SJCRH30 (cell line): ENCODE data around the gene ADAMTSL1. TPM values are rescaled to one million over a fixed set of nuclear protein-coding genes. Genes with fewer than 3 reads are reported as not detected.

Experiments used
- DNase-seq, 2 experiments: peaks; one replicate each; pipeline ENCODE4 v3.0.0-alpha.2; 2015 to 2020
- H3K27ac ChIP-seq: fragments of 250-450 bp; sonication (Bioruptor Pico); 2 replicates; pipeline ENCODE4 v1.5.1; 2020; ENCODE audit warnings: mild to moderate bottlenecking, moderate library complexity
- H3K27me3 ChIP-seq: fragments of 250-450 bp; sonication (Bioruptor Pico); 2 replicates; pipeline ENCODE4 v1.5.1; 2020; ENCODE audit warnings: mild to moderate bottlenecking, moderate library complexity
- H3K36me3 ChIP-seq: fragments of 250-450 bp; sonication (Bioruptor Pico); 2 replicates; pipeline ENCODE4 v1.5.1; 2020; ENCODE audit warnings: mild to moderate bottlenecking, moderate library complexity
- H3K4me1 ChIP-seq: fragments of 250-450 bp; sonication (Bioruptor Pico); 2 replicates; pipeline ENCODE4 v1.5.1; 2020; ENCODE audit warnings: mild to moderate bottlenecking, moderate library complexity
- H3K4me3 ChIP-seq: fragments of 250-450 bp; sonication (Bioruptor Pico); 2 replicates; pipeline ENCODE4 v1.5.1; 2020; ENCODE audit warnings: mild to moderate bottlenecking, moderate library complexity
- H3K9me3 ChIP-seq: fragments of 250-450 bp; sonication (Bioruptor Pico); replicated peaks from 2 replicates; pipeline ENCODE4 v1.5.1; 2020; ENCODE audit warnings: mild to moderate bottlenecking, moderate library complexity
- total RNA-seq: library from RNA; depleted of rRNA; stranded (reverse); fragments of >200 nt; shearing (Covaris generic); gene quantifications from 2 replicates; pipeline ENCODE4 v1.2.3, GENCODE V29; 2014

The ADAMTSL1 gene
- total RNA-seq, 1 experiment from 2014 or later = 3.3 TPM

- DNase-seq = no peak
- Histone ChIP-seq H3K27ac (no peak overlapping the region), H3K4me3 (no peak overlapping the region), H3K4me1 (no peaks in the 10 kb centered on the region), H3K9me3 (no peaks in the 10 kb centered on the region), H3K27me3 (no peaks in the 10 kb centered on the region), H3K36me3 (no peaks in the 10 kb centered on the region; the same call in 1 of the 2 replicates)
These were observed 280.6 kb downstream of the ADAMTSL1 start for GRCh38 chr9:18754537-18754936.

- Histone ChIP-seq H3K9me3 (no peaks in the 10 kb centered on the region), H3K4me1 (no peaks in the 10 kb centered on the region), H3K4me3 (no peak overlapping the region), H3K36me3 (no peaks in the 10 kb centered on the region; the same call in 1 of the 2 replicates), H3K27ac (no peak overlapping the region), H3K27me3 (no peaks in the 10 kb centered on the region)
- DNase-seq = no peak
These were observed 281.3 kb downstream of the ADAMTSL1 start for GRCh38 chr9:18755263-18755662.

GRCh38 chr9:18756712-18757125, 282.8 kb downstream of the ADAMTSL1 start:
- H3K4me1 ChIP-seq = no peaks in the 10 kb centered on the region
- H3K27me3 ChIP-seq = no peaks in the 10 kb centered on the region
- no peak for DNase-seq
- H3K9me3 ChIP-seq = no peaks in the 10 kb centered on the region
- no peak overlapping the region for H3K27ac ChIP-seq
- H3K4me3 ChIP-seq = no peak overlapping the region
- H3K36me3 ChIP-seq = no peaks in the 10 kb centered on the region; the same call in 1 of the 2 replicates

- Histone ChIP-seq H3K27ac (no peak overlapping the region), H3K27me3 (no peaks in the 10 kb centered on the region), H3K9me3 (no peaks in the 10 kb centered on the region), H3K4me1 (no peaks in the 10 kb centered on the region), H3K36me3 (no peaks in the 10 kb centered on the region; the same call in 1 of the 2 replicates), H3K4me3 (no peak overlapping the region)
- no peak for DNase-seq
These were observed 285.9 kb downstream of the ADAMTSL1 start for GRCh38 chr9:18759827-18760226.

GRCh38 chr9:18761742-18762300, 287.9 kb downstream of the ADAMTSL1 start:
- Histone ChIP-seq H3K36me3 (no peaks in the 10 kb centered on the region), H3K4me3 (no peak overlapping the region), H3K27ac (no peak overlapping the region), H3K4me1 (no peaks in the 10 kb centered on the region), H3K9me3 (no peaks in the 10 kb centered on the region), H3K27me3 (no peaks in the 10 kb centered on the region)
- DNase-seq = no peak

GRCh38 chr9:18766989-18767550, 293.1 kb downstream of the ADAMTSL1 start:
- Histone ChIP-seq H3K4me1 (no peaks in the 10 kb centered on the region), H3K27me3 (no peaks in the 10 kb centered on the region), H3K36me3 (no peaks in the 10 kb centered on the region), H3K4me3 (no peak overlapping the region), H3K27ac (no peak overlapping the region), H3K9me3 (no peaks in the 10 kb centered on the region)
- DNase-seq = no peak

- Histone ChIP-seq H3K4me1 (no peaks in the 10 kb centered on the region), H3K4me3 (no peak overlapping the region), H3K27ac (no peak overlapping the region), H3K9me3 (no peaks in the 10 kb centered on the region), H3K27me3 (no peaks in the 10 kb centered on the region), H3K36me3 (no peaks in the 10 kb centered on the region)
- no peak for DNase-seq
These were observed 295.1 kb downstream of the ADAMTSL1 start for GRCh38 chr9:18768951-18769622.

GRCh38 chr9:18770131-18770908, 296.4 kb downstream of the ADAMTSL1 start:
- Histone ChIP-seq H3K27ac (no peak overlapping the region), H3K4me3 (no peak overlapping the region), H3K36me3 (no peaks in the 10 kb centered on the region), H3K27me3 (no peaks in the 10 kb centered on the region), H3K9me3 (no peaks in the 10 kb centered on the region), H3K4me1 (no peaks in the 10 kb centered on the region)
- no peak for DNase-seq

GRCh38 chr9:18771011-18771410, 297.1 kb downstream of the ADAMTSL1 start:
- H3K4me1 ChIP-seq = no peaks in the 10 kb centered on the region
- H3K4me3 ChIP-seq = no peak overlapping the region
- H3K9me3 ChIP-seq = no peaks in the 10 kb centered on the region
- H3K27me3 ChIP-seq = no peaks in the 10 kb centered on the region
- no peak overlapping the region for H3K27ac ChIP-seq
- H3K36me3 ChIP-seq = no peaks in the 10 kb centered on the region
- no peak for DNase-seq

- DNase-seq = no peak
- Histone ChIP-seq H3K4me1 (no peaks in the 10 kb centered on the region), H3K36me3 (no peaks in the 10 kb centered on the region), H3K27ac (no peak overlapping the region), H3K4me3 (no peak overlapping the region), H3K9me3 (no peaks in the 10 kb centered on the region), H3K27me3 (no peaks in the 10 kb centered on the region)
These were observed 297.8 kb downstream of the ADAMTSL1 start for GRCh38 chr9:18771763-18772162.

- Histone ChIP-seq H3K4me1 (no peaks in the 10 kb centered on the region), H3K9me3 (no peaks in the 10 kb centered on the region), H3K4me3 (no peak overlapping the region), H3K27me3 (no peaks in the 10 kb centered on the region), H3K27ac (no peak overlapping the region), H3K36me3 (no peaks in the 10 kb centered on the region)
- DNase-seq = no peak
These were observed 301.3 kb downstream of the ADAMTSL1 start for GRCh38 chr9:18775241-18775640.

- Histone ChIP-seq H3K36me3 (no peaks in the 10 kb centered on the region), H3K4me1 (no peaks in the 10 kb centered on the region), H3K9me3 (no peaks in the 10 kb centered on the region), H3K27ac (no peak overlapping the region), H3K4me3 (no peak overlapping the region), H3K27me3 (no peaks in the 10 kb centered on the region)
- no peak for DNase-seq
These were observed 302.0 kb downstream of the ADAMTSL1 start for GRCh38 chr9:18775930-18776329.

GRCh38 chr9:18776836-18777820, 303.2 kb downstream of the ADAMTSL1 start:
- no peaks in the 10 kb centered on the region for H3K9me3 ChIP-seq
- no peaks in the 10 kb centered on the region for H3K27me3 ChIP-seq
- no peaks in the 10 kb centered on the region for H3K36me3 ChIP-seq
- no peak overlapping the region for H3K27ac ChIP-seq
- H3K4me3 ChIP-seq = no peak overlapping the region
- DNase-seq = no peak
- no peaks in the 10 kb centered on the region for H3K4me1 ChIP-seq

- peak; percentile 21 to 48 for DNase-seq
- no peaks in the 10 kb centered on the region for H3K9me3 ChIP-seq
- H3K36me3 ChIP-seq = no peaks in the 10 kb centered on the region
- H3K4me3 ChIP-seq = no peak overlapping the region
- no peaks in the 10 kb centered on the region for H3K27me3 ChIP-seq
- H3K27ac ChIP-seq = no peak overlapping the region
- H3K4me1 ChIP-seq = no peaks in the 10 kb centered on the region
These were observed 304.2 kb downstream of the ADAMTSL1 start for GRCh38 chr9:18778147-18778546.
